GM12878 (cell line): ENCODE results near the gene PLA2G6. TPM values are rescaled to one million over a fixed set of nuclear protein-coding genes. Genes with fewer than 3 reads are reported as not detected.
"Not testable (repeated sequence)": the region's sequence is repeated elsewhere in the genome, so short reads cannot be mapped to it uniquely, and the experiment has no call there.

ENCODE experiments used
- ATAC-seq: fragments of 200-7000 bp; cut with Tn5 transposase; 3 replicates; pipeline ENCODE4 v1.9.1; 2020; ENCODE audit warnings: mild to moderate bottlenecking, moderate library complexity
- BruUV-seq: library from RNA; stranded (reverse); fragments of 400-500 nt; replicated peaks from 2 replicates; lab custom pipeline; 2021; lab: Mats Ljungman, UMichigan
- CTCF ChIA-PET: fragments of 300-600 bp; sonication (Branson Sonifier 250); formaldehyde crosslinking; extraction: SDS; loops from one replicate; lab custom pipeline; 2021; ENCODE audit warnings: inconsistent platforms; lab: Yijun Ruan, JAX
- POLR2A ChIA-PET: fragments of 350-600 bp; formaldehyde crosslinking; extraction: SDS; loops from one replicate; lab custom pipeline; 2021; ENCODE audit warnings: inconsistent platforms; lab: Charles Lee
- RAD21 ChIA-PET: fragments of 300-600 bp; sonication (Branson Sonifier 250); formaldehyde crosslinking; loops from one replicate; lab custom pipeline; 2023; ENCODE audit warnings: antibody characterized with exemption; ENCODE audit not compliant: unreplicated experiment; lab: Charles Lee
- SMC1A ChIA-PET: fragments of 300-600 bp; sonication (Branson Sonifier 250); formaldehyde crosslinking; loops from one replicate; lab custom pipeline; 2023; ENCODE audit not compliant: unreplicated experiment, uncharacterized antibody; lab: Charles Lee
- DNase-seq: peaks from one replicate; pipeline ENCODE4 v3.0.0-alpha.2; 2011; ENCODE audit warnings: low read depth, low spot score
- FAIRE-seq: peaks from 3 replicates; lab custom pipeline; 2011; peaks lifted over from hg19 to GRCh38; lab: Jason Lieb, UNC
- H2AFZ ChIP-seq: 2 replicates; pipeline ENCODE4 v1.6.0; 2011; ENCODE audit warnings: low read depth, low read length, control low read depth; ENCODE audit not compliant: control insufficient read depth
- H3K27ac ChIP-seq: 2 replicates; pipeline ENCODE4 v1.5.1; 2011; ENCODE audit warnings: control low read depth; ENCODE audit not compliant: control insufficient read depth, insufficient read depth
- H3K27me3 ChIP-seq, 2 experiments: replicated peaks in 1 of 2; 2 replicates each; pipeline versions ENCODE4 v1.6.0 to v1.6.1; 2011; ENCODE audit warnings: low read length in 1 of 2; ENCODE audit not compliant: control insufficient read depth in 2 of 2, insufficient read depth in 2 of 2
- H3K36me3 ChIP-seq, 2 experiments: 2 replicates each; pipeline ENCODE4 v1.5.1; 2011; ENCODE audit warnings: low read length in 1 of 2; ENCODE audit not compliant: control insufficient read depth in 2 of 2, insufficient read depth in 2 of 2
- H3K4me1 ChIP-seq: 2 replicates; pipeline ENCODE4 v1.6.1; 2011; ENCODE audit warnings: mild to moderate bottlenecking, low read length, moderate library complexity, mixed read lengths; ENCODE audit not compliant: control insufficient read depth, insufficient read depth
- H3K4me2 ChIP-seq: 2 replicates; pipeline ENCODE4 v1.6.0; 2011; ENCODE audit warnings: control low read depth; ENCODE audit not compliant: control insufficient read depth, insufficient read depth
- H3K4me3 ChIP-seq: fragments of 200-600 bp; sonication (generic); 2 replicates; pipeline ENCODE4 v1.5.1; 2016
- H3K79me2 ChIP-seq: 2 replicates; pipeline ENCODE4 v1.6.0; 2011; ENCODE audit warnings: low read length; ENCODE audit not compliant: control insufficient read depth, insufficient read depth
- H3K9ac ChIP-seq: 2 replicates; pipeline ENCODE4 v1.8.0; 2011; ENCODE audit warnings: low read length, control low read depth, mixed read lengths; ENCODE audit not compliant: control insufficient read depth, insufficient read depth
- H3K9me3 ChIP-seq: replicated peaks from 3 replicates; pipeline ENCODE4 v1.5.1; 2011; ENCODE audit warnings: mild to moderate bottlenecking, low read length; ENCODE audit not compliant: control insufficient read depth, insufficient read depth
- H4K20me1 ChIP-seq: 2 replicates; pipeline ENCODE4 v1.6.0; 2011; ENCODE audit not compliant: control insufficient read depth, insufficient read depth
- CEBPZ ChIP-seq: fragments of 150-350 bp; IDR thresholded peaks from 2 replicates; pipeline ENCODE4 v1.6.1; 2016; ENCODE audit warnings: low read depth, low read length
- ZNF592 ChIP-seq: fragments of 450-650 bp; IDR thresholded peaks from 2 replicates; pipeline ENCODE4 v1.6.1; 2017; ENCODE audit warnings: mild to moderate bottlenecking, moderate library complexity
- ZNF687 ChIP-seq: fragments of 450-650 bp; IDR thresholded peaks from 2 replicates; pipeline ENCODE4 v1.6.1; 2017; ENCODE audit warnings: mild to moderate bottlenecking, moderate library complexity
- WGBS: methylation state at CpG from one replicate; pipeline ENCODE4 v1.1.6; 2016; ENCODE audit warnings: low lambda C conversion rate; ENCODE audit not compliant: insufficient replicate concordance, insufficient coverage; ENCODE audit errors: missing lambda C conversion rate; 5-methylcytosine and 5-hydroxymethylcytosine counted together
- in situ Hi-C: fragments of 300-500 bp; cut with MboI; formaldehyde crosslinking; loops from 9 replicates; pipeline ENCODE4 v1.14.3; 2018; ENCODE audit warnings: mixed read lengths
- intact Hi-C: fragments of 100-400 bp; cut with micrococcal nuclease; formaldehyde crosslinking; loops from one replicate; pipeline ENCODE4 v1.14.2; 2022; ENCODE audit not compliant: unreplicated experiment
- polyA plus RNA-seq, 11 experiments: library from polyadenylated mRNA; depleted of rRNA in 4 of 11; unstranded in 6 of 11; stranded (reverse) in 5 of 11; fragments of >200 nt; fragmentation: Nextera tagmentation in 4 of 11; fragmentation: Illumina TruSeq in 1 of 11; extraction: Ambion mirVana in 4 of 11; extraction: Trizol in 1 of 11; gene quantifications; 1 replicate in 1 of 11; 2 replicates in 10 of 11; pipeline versions ENCODE4 v1.2.1 to v1.2.3, GENCODE V29; 2011 to 2016; ENCODE audit warnings: inconsistent platforms in 2 of 11, missing spikeins in 2 of 11, low read depth in 1 of 11
- total RNA-seq, 4 experiments: library from RNA; depleted of rRNA in 3 of 4; stranded (reverse); fragments of >200 nt in 3 of 4; fragmentation: Illumina TruSeq in 1 of 4; extraction: Trizol in 1 of 4; gene quantifications; 2 replicates each; pipeline versions ENCODE4 v1.2.1 to v1.2.3, GENCODE V29; 2013 to 2021

Gene PLA2G6
- total and polyA plus RNA-seq, 10 of the 15 experiments (the other 5 are each of a cell fraction or from before 2014, with no cell fraction given) = 0.15 to 42.2 (median 15.8) TPM

- SMC1A ChIA-PET = interaction anchor here (1.0 kb wide), 1 partner anchor 77 kb away, joined by 3 read pairs; no protein-coding TSS in a partner anchor
- no peaks in the 10 kb centered on the region for H3K9me3 ChIP-seq
- CTCF ChIA-PET = interaction anchor here (1.7 kb wide), 1 partner anchor 66 kb away, joined by 7 read pairs; no protein-coding TSS in a partner anchor
- DNase-seq (no peak), FAIRE-seq (no peak), ATAC-seq (no peak)
- H3K36me3 ChIP-seq = no peaks in the 10 kb centered on the region; a peak in 1 of 4 replicates
- in situ Hi-C loops (no loop called here), intact Hi-C loops (loop anchor here (10.0 kb wide), 2 partner anchors 97 to 237 kb away; no protein-coding TSS in a partner anchor)
- TF ChIP-seq ZNF687 (peak; percentile 30; the same call in 1 of the 2 replicates), CEBPZ (no peak), ZNF592 (peak; percentile 54; the same call in 1 of the 2 replicates)
- no peaks in the 10 kb centered on the region for H4K20me1 ChIP-seq
- RAD21 ChIA-PET = interaction anchor here (0.8 kb wide), 1 partner anchor 16 kb away, joined by 3 read pairs; no protein-coding TSS in a partner anchor
- H3K4me2 ChIP-seq = no peak overlapping the region
- no peaks in the 10 kb centered on the region for H3K4me1 ChIP-seq
- 68% methylated on average over 3 of the region's 3 CpGs for WGBS
- no peaks in the 10 kb centered on the region for H3K27me3 ChIP-seq
- H3K79me2 ChIP-seq = no peaks in the 10 kb centered on the region
- H3K4me3 ChIP-seq = no peak overlapping the region
- POLR2A ChIA-PET = no interaction called here
- H3K9ac ChIP-seq = no peak overlapping the region
- H3K27ac ChIP-seq = no peak overlapping the region
- H2AFZ ChIP-seq = no peak overlapping the region
- no TSS peak for BruUV-seq
Observed at GRCh38 chr22:38118182-38118581, 63.4 kb downstream of the PLA2G6 start.

GRCh38 chr22:38117556-38117955 is 64.1 kb downstream of the PLA2G6 start:
- H3K4me1 ChIP-seq, H2AFZ ChIP-seq, in situ Hi-C loops, H3K36me3 ChIP-seq, ATAC-seq, H3K4me3 ChIP-seq, DNase-seq, H3K9me3 ChIP-seq, FAIRE-seq, RAD21 ChIA-PET, H3K79me2 ChIP-seq, H3K27me3 ChIP-seq, POLR2A ChIA-PET, H3K9ac ChIP-seq, H4K20me1 ChIP-seq, H3K27ac ChIP-seq, BruUV-seq, H3K4me2 ChIP-seq: not testable (repeated sequence)
- 93% methylated on average over 10 of the region's 10 CpGs for WGBS
- CTCF ChIA-PET = interaction anchor here (1.7 kb wide), 1 partner anchor 65 kb away, joined by 7 read pairs; no protein-coding TSS in a partner anchor
- intact Hi-C loops = loop anchor here (10.0 kb wide), 2 partner anchors 97 to 237 kb away; no protein-coding TSS in a partner anchor
- SMC1A ChIA-PET = interaction anchor here (1.0 kb wide), 1 partner anchor 77 kb away, joined by 3 read pairs; no protein-coding TSS in a partner anchor
